KMS-11 (cell line): ENCODE measurements around the gene MFSD12.

Experiments
- H2AFZ ChIP-seq: fragments of 200-600 bp; sonication (generic); 2 replicates; pipeline ENCODE4 v1.6.1; 2016; ENCODE audit warnings: antibody characterized with exemption, mixed run types, low read depth
- H3K27ac ChIP-seq: fragments of 200-600 bp; sonication (generic); 2 replicates; pipeline ENCODE4 v1.6.1; 2016; ENCODE audit warnings: mild to moderate bottlenecking, mixed run types
- H3K27me3 ChIP-seq: fragments of 200-600 bp; sonication (generic); 2 replicates; pipeline ENCODE4 v1.6.1; 2017; ENCODE audit warnings: mild to moderate bottlenecking, low read depth, mixed run types, moderate library complexity; ENCODE audit not compliant: insufficient read depth
- H3K36me3 ChIP-seq: fragments of 200-600 bp; sonication (generic); 2 replicates; pipeline ENCODE4 v1.6.1; 2017; ENCODE audit warnings: mild to moderate bottlenecking, mixed run types; ENCODE audit not compliant: insufficient read depth
- H3K4me1 ChIP-seq: fragments of 200-600 bp; sonication (generic); 2 replicates; pipeline ENCODE4 v1.6.1; 2016; ENCODE audit warnings: mild to moderate bottlenecking, low read depth, mixed run types; ENCODE audit not compliant: poor library complexity, severe bottlenecking
- H3K4me2 ChIP-seq: fragments of 200-600 bp; sonication (generic); 2 replicates; pipeline ENCODE4 v1.7.0; 2016; ENCODE audit warnings: mild to moderate bottlenecking, mixed run types
- H3K4me3 ChIP-seq: fragments of 200-600 bp; sonication (generic); IDR thresholded peaks from 2 replicates; pipeline ENCODE4 v1.6.1; 2017; ENCODE audit warnings: low read depth, low read length, mixed read lengths; ENCODE audit not compliant: insufficient read depth
- H3K79me2 ChIP-seq: fragments of 200-600 bp; sonication (generic); 2 replicates; pipeline ENCODE4 v1.6.1; 2016; ENCODE audit warnings: low read depth, mixed run types; ENCODE audit not compliant: insufficient read depth
- H3K9ac ChIP-seq: fragments of 200-600 bp; sonication (generic); 2 replicates; pipeline ENCODE4 v1.6.1; 2016; ENCODE audit warnings: mild to moderate bottlenecking, mixed run types
- H4K20me1 ChIP-seq: fragments of 200-600 bp; sonication (generic); 2 replicates; pipeline ENCODE4 v1.6.1; 2016; ENCODE audit warnings: mild to moderate bottlenecking, mixed run types; ENCODE audit not compliant: insufficient read depth
- TF ChIP-seq, protein P1 (sequence below): fragments of 200-600 bp; sonication (generic); conservative IDR thresholded peaks from 2 replicates; pipeline ENCODE4 v1.6.1; 2017; ENCODE audit warnings: low read depth, mild to moderate bottlenecking, antibody characterized with exemption, low read length, moderate library complexity, mixed read lengths

The MFSD12 gene

DNA sequence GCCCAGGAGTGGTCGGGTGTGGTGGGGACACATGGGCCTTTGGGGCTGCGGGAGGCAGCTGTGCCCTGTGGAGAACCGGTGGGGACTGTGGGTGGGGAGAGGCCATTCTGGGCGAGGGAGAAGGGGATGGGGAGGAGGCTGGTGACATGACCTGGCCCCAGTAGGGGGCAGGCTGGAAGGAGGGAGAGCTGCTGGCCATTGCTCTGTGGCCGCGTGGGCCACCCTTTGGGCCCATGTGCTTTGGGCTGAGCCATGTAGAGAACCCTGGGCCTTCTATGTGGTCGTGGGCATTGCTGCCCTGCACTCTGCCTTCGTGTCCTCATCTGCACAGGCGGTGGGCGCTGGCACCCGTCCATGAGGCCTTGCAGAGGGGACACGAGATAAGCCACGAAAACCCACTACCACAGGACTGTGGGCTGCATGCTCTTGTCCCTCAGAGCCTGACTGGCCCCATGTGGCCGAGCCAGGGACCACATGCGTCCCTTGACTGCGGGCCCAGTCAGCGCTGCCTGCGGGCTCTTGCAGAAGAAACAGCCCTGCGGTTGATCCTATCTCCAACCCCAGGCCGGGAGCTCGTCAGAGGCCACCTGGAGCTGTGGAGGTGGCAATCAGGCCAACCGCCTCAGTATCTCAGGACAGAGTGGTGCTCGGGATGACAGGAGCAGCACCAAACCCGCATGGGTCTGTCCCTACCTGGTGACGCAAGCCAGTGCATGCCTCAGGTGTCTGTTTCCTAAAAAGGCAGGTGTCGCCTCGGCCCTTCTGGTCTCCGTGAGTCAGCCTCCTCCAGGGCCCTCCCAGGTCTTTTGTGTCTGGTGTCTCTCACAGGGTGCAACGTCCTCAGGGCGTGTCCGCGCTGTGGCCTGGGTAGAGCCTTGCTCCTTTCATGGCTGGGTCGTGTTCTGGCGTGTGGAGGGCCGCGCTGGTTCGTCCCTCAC, 37.0 kb downstream of the MFSD12 start:
- Histone ChIP-seq H3K27me3 (no peaks in the 10 kb centered on the region), H3K36me3 (no peaks in the 10 kb centered on the region), H3K4me2 (no peak overlapping the region), H3K27ac (no peak overlapping the region), H3K4me3 (no peak overlapping the region), H2AFZ (no peak overlapping the region), H4K20me1 (no peaks in the 10 kb centered on the region), H3K9ac (no peak overlapping the region), H3K79me2 (peaks cover 16% of the 10 kb centered on the region), H3K4me1 (peaks cover 14% of the 10 kb centered on the region)
- TF ChIP-seq, protein P1, sequence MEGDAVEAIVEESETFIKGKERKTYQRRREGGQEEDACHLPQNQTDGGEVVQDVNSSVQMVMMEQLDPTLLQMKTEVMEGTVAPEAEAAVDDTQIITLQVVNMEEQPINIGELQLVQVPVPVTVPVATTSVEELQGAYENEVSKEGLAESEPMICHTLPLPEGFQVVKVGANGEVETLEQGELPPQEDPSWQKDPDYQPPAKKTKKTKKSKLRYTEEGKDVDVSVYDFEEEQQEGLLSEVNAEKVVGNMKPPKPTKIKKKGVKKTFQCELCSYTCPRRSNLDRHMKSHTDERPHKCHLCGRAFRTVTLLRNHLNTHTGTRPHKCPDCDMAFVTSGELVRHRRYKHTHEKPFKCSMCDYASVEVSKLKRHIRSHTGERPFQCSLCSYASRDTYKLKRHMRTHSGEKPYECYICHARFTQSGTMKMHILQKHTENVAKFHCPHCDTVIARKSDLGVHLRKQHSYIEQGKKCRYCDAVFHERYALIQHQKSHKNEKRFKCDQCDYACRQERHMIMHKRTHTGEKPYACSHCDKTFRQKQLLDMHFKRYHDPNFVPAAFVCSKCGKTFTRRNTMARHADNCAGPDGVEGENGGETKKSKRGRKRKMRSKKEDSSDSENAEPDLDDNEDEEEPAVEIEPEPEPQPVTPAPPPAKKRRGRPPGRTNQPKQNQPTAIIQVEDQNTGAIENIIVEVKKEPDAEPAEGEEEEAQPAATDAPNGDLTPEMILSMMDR: no peak

DNA sequence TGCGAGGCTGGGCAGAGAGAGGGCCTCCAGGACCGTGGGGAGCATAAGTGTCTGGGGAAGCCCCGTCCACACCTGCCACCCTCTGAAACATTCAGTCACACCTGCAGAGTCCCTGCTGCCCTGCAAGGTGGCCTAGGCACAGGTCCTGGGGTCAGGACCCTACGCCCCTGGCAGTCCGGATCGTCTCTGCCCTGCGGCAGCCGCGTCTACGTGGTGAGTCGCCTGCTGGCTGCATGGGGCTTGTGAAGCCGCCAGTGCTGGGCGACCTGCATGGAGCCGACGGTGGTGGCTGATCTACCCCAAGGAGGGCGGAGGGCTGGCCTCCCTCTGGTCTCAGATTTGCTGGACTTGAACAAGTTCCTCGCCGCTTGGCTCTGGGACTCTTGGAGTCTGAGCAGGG, 38.3 kb downstream of the MFSD12 start:
- peaks cover 18% of the 10 kb centered on the region for H3K79me2 ChIP-seq
- no peak overlapping the region for H3K4me2 ChIP-seq
- no peaks in the 10 kb centered on the region for H4K20me1 ChIP-seq
- H2AFZ ChIP-seq: no peak overlapping the region
- no peak overlapping the region for H3K9ac ChIP-seq
- peaks cover 14% of the 10 kb centered on the region for H3K4me1 ChIP-seq
- TF ChIP-seq, protein P1: no peak
- H3K4me3 ChIP-seq: no peak overlapping the region
- H3K27ac ChIP-seq: no peak overlapping the region
- no peaks in the 10 kb centered on the region for H3K27me3 ChIP-seq
- H3K36me3 ChIP-seq: no peaks in the 10 kb centered on the region

DNA sequence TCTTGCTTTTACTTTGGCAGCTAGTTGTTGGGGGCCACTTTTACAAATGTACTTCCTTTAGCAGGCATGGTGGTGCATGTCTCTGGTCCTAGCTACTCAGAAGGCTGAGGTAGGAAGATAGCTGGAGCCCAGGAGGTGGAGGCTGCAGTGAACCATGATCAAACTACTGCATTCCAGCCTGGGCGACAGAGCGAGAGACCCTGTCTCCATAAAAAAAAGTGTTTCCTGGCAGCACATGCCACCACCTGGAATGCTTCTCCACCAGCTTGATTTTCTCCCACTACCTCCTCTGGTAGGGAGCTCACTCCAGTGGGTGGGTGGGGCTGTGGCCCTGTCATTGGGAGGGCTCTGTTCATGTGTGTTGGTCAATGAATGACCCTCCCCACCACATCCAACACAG, 38.7 kb downstream of the MFSD12 start:
- Histone ChIP-seq H3K27me3 (no peaks in the 10 kb centered on the region), H3K4me2 (no peak overlapping the region), H3K36me3 (no peaks in the 10 kb centered on the region), H4K20me1 (no peaks in the 10 kb centered on the region), H3K4me3 (no peak overlapping the region), H3K9ac (no peak overlapping the region), H3K79me2 (peaks cover 18% of the 10 kb centered on the region), H3K4me1 (peaks cover 14% of the 10 kb centered on the region), H3K27ac (no peak overlapping the region), H2AFZ (no peak overlapping the region)
- TF ChIP-seq, protein P1: no peak

DNA sequence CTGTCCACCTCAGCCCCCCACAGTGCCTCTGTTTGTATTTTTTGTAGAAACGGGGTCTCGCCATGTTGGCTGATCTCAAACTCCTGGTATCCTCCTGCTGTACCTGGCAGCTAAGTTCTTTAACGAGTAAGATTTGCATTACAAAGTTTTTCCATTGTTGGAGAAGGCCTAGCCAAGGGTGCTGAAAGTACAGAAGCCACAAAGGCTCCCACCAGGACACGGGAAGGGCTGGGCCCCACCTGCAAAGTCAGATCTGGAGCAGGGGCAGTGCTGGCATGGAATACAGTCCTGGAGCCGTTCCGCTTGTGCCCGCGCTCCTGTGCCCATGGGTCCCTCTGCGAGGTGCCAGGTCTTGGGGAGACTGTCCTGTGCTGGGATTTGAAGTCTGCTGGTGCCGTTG, 39.1 kb downstream of the MFSD12 start:
- Histone ChIP-seq H2AFZ (no peak overlapping the region), H3K36me3 (no peaks in the 10 kb centered on the region), H3K27me3 (no peaks in the 10 kb centered on the region), H3K79me2 (peaks cover 18% of the 10 kb centered on the region), H3K4me2 (no peak overlapping the region), H3K9ac (no peak overlapping the region), H4K20me1 (no peaks in the 10 kb centered on the region), H3K27ac (no peak overlapping the region), H3K4me1 (peaks cover 14% of the 10 kb centered on the region), H3K4me3 (no peak overlapping the region)
- TF ChIP-seq, protein P1: no peak
